HG02588 (cell line): ENCODE data around the gene PLCZ1.
"Not testable (repeated sequence)": the region's sequence is repeated elsewhere in the genome, so short reads cannot be mapped to it uniquely, and the experiment has no call there.

Experiments used
- ATAC-seq: cut with Tn5 transposase; IDR thresholded peaks from one replicate; pipeline ENCODE4 v1.9.1; 2021; ENCODE audit warnings: mild to moderate bottlenecking, moderate library complexity; ENCODE audit not compliant: unreplicated experiment

The PLCZ1 gene

GRCh38 chr12:18703321-18703720 lies 34.5 kb downstream of the PLCZ1 start:
- ATAC-seq: no peak

DNA sequence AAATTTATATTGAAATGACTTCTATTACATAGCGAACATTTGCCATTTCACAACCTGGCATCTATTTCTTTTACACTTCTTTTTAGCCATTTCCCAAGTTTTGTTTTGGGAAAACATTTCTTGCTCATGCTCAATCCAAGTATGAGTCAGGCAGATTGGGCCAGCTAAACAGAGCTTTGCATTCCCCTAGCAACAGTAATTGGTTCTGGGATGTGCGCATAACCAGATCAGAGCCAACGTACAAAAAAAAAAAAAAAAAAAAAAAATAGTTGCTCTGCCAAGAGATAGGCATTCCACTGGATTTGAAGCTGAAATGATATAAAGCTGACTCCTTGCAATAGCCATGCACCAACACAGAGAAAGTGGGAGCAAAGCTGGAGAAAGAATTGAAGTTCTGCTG lies 37.5 kb downstream of the PLCZ1 start:
- no peak for ATAC-seq

GRCh38 chr12:18696971-18697602 lies 40.7 kb downstream of the PLCZ1 start:
- no peak for ATAC-seq

DNA sequence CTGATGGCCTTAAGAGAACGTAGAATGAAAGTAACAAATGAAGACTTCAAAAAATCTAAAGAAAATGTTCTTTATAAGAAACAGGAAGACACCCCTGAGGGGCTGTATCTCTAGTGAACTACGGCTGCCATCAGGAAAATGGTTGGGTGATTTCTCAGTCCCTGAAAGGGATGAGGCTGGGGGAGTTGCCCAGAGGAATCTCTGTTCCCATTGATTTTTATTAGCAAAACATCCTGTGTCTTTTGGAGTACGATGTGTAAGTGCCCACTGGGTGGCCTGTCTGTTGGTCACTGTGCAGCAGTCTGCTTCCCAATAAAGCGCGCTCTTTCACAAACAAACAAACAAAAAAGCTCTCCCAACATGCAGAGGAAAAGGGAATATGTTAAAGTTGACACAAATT lies 43.8 kb downstream of the PLCZ1 start:
- not testable (repeated sequence) for ATAC-seq

- ATAC-seq: no peak
These were observed 47.2 kb downstream of the PLCZ1 start for GRCh38 chr12:18690653-18691052.

- ATAC-seq: no peak
These were observed 48.0 kb downstream of the PLCZ1 start for GRCh38 chr12:18689771-18690170.

- ATAC-seq: no peak
These were observed 53.4 kb downstream of the PLCZ1 start for GRCh38 chr12:18684430-18684829.

DNA sequence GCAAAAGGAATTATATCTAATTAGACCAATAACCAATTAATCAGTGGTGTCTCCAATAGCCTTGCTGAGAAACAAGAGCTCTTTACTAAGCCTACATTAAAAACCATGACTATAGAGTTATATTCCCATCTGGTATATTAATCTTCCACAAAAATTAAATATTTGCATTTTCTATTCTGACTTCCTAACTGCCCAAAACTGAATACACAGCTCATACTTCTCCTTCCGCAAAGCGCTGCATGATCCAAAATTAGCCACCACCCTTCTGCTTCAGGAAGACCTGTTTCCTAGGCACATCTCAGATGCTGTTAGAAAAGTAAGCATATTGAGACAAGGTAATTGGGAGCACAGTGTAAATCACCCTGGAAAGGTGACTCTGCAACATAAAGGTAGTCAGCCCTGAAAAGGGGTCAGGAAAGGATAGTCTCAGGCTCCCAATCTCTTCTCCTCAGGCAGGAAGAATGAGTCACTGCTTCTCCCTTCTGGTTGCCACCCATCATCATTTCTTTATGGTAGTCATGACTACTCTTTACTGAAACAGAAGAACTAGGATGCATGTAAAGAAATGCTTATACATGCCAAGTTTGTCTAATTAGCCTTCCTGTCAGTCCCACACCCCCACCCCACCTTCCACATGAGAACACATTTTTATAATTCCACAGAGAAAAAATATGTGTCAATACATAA lies 54.3 kb downstream of the PLCZ1 start:
- no peak for ATAC-seq

- ATAC-seq: no peak
These were observed 56.0 kb downstream of the PLCZ1 start for GRCh38 chr12:18681818-18682217.

DNA sequence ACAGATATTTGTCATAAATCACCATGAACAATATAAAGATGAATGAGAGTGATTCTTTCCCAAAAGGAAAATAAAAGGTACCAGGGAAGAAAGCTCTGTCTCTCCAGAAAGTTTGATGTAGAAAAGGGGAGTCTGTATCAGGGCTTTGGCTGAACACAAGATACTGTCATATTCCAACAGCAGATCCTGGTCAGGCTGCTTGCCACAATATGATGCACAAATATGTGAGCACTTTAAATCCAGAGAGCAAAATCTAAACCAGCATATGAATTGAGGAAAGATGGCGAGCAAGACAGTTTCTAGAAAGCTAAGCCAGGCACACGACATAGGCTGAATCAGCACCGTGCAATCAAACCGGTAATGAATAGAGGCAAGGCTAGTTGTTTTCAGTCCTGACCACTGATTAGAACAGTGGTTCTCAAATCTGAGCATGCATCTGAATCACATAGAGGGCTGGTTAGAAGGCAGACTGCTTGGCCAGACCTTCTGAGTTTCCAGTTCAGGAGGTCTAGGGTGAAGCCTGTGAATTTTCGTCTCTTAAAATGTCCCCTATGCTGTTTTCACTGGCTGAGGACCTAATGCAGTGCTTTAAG lies 60.7 kb downstream of the PLCZ1 start:
- no peak for ATAC-seq

GRCh38 chr12:18676141-18676540 lies 61.7 kb downstream of the PLCZ1 start:
- no peak for ATAC-seq

DNA sequence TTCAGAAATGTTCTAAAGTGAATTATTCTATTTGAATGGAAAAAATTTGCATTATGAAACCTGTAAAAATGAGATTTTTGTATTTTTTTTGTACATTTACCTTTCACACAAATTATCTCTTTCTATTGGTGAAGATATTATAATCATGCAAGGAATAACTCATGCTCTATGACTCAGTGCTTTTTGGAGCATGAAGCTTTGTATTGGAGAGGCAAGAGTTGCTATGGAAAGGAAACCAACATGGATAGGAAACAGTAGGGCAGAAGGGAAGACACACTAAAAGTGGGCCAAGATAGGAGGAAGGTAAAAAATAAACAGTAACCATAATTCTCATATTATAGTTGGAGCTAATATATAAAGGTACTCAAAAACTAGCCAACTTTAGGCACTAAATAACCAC lies 79.0 kb downstream of the PLCZ1 start:
- ATAC-seq: no peak

DNA sequence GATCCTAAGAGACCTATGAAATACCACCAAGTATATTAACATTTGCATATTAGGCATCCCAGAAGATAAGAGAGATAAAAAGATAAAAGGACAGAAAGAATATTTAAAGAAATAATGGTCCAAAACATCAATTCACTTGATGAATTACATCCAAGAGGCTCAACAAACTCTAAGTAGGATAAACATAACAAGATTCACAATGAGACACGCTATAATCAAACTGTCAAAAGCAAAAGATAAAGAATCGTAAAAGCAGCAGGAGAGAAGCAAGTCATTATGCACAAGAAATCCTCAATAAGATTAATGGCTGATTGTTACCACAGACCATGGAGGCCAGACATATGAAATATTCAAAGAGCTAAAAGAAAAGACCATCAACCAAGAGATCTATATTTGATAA lies 79.6 kb downstream of the PLCZ1 start:
- ATAC-seq: no peak

GRCh38 chr12:18655351-18655750 lies 82.5 kb downstream of the PLCZ1 start:
- ATAC-seq: no peak

DNA sequence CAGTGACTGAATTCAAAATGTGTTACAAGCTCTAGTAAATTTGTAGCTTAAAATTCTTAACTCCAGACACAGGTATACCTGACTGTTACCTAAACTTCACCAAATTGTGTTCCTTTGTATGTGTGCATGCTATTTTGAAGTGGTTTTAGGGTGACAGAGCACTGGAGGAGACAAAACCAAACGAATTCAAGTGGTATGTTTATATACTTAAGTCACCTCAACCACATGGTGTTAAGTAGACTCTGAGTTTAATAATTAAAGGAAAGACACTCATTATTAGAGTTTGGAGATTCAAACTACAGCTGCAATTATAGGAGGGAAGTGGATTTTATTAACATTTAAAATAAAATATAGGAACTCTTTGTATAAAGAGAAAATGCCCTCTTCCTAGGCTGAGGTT lies 84.3 kb downstream of the PLCZ1 start:
- ATAC-seq: no peak

- no peak for ATAC-seq
These were observed 85.2 kb downstream of the PLCZ1 start for GRCh38 chr12:18652596-18652995.

DNA sequence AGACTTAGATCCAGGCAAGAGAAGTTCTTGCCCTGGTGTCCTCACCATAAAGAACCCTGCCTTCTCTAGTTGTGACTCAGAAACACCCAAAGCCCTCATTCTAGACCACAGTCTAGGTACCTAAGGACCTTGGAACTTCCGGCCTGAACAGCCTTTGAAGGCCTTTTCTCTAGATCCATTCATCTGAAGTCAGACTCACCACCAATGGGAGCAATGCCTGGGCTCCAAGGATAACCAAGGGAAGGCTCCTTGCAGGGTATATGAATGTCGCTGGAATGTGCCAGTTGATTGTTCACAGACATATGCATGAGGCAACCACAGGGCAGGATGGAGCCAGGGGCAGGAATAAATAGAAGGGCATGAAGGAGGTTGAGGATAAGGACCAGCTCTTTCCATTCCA lies 86.3 kb downstream of the PLCZ1 start:
- no peak for ATAC-seq

DNA sequence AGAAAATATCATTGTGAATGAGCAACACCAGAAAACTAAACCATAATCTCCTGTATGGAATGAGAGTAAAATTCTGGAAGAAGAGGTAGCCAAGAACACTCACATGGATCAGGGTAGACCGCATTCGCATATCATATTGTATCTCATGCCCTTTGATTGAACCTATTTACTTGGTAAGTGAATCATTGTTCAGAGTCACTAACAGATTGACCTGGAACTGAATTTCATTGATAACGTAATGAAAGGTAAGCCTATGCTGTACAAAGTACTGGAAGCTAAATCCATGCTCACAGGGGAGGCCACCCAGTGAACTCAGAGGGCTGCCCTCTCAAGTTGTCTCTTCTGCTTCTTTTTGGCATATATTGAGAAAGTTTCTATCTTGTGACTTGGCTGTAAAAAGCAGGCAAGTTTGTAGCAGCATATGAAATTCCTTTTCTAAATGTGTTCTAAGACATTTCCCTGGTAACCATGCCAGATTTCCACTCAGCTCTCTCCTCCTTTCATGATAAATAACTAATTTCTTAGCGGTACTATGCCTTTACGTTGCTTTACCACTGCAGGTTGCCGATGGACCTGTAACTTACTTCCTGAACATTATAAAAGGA lies 91.4 kb downstream of the PLCZ1 start:
- ATAC-seq: no peak

DNA sequence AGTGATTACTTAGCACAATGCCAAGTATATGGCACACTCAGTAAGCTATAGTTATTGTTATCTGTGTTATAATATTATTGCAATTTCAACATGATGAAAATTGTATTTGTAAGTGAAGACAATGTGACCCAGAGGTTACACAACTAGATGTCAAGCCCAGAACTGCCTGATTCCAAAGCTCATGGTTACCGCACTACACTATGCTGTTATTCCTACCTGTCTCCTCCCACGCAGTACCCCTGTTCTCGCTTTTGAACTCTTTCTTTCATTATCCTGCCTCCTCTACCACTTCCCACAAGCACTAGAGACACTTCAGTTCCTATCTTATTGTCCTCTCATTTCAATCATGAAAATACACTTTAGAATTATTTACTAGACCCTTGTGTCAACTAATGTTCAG lies 93.2 kb downstream of the PLCZ1 start:
- ATAC-seq: no peak

DNA sequence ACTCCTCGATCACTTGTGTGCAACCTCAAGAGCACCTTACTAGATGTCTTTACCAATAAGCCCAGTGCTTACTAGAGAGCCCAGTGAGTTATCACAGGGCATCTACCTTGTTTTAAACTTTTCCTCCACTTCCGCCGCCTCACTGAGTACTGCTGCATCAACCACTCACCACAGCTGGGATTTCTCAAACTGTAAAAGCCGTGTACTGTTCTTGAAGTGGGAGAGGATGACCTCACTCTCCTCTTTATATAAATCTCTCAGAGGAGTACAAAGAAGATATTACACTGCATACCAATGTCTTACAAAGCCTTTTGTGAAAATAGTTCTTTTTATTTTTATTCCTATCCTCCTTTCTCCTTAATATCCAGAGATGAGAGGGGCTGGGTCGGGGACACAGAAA lies 94.1 kb downstream of the PLCZ1 start:
- ATAC-seq: no peak

GRCh38 chr12:18640321-18640955 lies 97.4 kb downstream of the PLCZ1 start:
- no peak for ATAC-seq

DNA sequence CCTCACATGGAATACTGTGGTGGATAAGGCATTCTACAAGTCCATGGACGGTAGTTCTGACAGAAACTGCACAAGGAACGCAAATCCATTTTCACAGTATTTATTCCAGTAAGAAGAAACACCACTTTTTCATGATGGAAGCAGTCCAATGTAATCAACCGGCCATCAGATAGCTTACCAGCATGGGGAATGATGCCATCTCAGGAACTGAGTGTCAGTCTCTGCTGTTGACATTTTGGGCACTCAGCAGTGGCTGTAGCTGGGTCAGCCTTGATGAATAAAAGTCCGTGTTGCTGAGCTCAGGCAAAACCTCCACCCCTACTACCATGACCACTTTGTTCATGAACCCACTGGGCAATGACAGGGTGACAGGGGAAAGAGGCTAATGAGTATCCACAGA lies 103.4 kb downstream of the PLCZ1 start:
- no peak for ATAC-seq
